ENCODE measurements around the gene ZNF142.

Gene ZNF142

DNA sequence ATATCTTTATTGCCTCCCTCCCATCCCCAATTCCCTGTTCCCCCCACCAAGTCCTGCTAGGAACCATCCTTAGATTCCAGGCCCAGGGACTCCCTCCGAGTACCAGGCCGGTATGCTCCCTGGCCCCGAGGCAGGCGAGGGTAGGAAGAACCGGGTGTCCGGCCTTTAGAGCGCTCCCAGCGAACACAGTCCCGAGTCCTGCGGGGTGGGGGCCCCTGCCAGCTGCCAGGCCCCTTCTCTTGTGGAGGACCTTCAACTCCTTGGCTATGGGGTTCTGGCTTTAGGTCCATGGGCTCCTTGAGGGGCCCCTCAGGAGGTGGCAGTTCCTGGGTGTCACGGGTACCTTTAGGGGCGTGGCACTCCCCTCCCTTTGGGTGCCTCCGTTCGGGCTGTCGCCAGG, 4.5 kb upstream of the ZNF142 start:
- H3K27ac ChIP-seq: no peak overlapping the region
- TF ChIP-seq, protein P1, sequence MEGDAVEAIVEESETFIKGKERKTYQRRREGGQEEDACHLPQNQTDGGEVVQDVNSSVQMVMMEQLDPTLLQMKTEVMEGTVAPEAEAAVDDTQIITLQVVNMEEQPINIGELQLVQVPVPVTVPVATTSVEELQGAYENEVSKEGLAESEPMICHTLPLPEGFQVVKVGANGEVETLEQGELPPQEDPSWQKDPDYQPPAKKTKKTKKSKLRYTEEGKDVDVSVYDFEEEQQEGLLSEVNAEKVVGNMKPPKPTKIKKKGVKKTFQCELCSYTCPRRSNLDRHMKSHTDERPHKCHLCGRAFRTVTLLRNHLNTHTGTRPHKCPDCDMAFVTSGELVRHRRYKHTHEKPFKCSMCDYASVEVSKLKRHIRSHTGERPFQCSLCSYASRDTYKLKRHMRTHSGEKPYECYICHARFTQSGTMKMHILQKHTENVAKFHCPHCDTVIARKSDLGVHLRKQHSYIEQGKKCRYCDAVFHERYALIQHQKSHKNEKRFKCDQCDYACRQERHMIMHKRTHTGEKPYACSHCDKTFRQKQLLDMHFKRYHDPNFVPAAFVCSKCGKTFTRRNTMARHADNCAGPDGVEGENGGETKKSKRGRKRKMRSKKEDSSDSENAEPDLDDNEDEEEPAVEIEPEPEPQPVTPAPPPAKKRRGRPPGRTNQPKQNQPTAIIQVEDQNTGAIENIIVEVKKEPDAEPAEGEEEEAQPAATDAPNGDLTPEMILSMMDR (IDR thresholded peaks at IDR 0.05): no peak
- no peak for TF ChIP-seq ZFX (IDR thresholded peaks at IDR 0.05; ENCODE audit: borderline replicate concordance)

DNA sequence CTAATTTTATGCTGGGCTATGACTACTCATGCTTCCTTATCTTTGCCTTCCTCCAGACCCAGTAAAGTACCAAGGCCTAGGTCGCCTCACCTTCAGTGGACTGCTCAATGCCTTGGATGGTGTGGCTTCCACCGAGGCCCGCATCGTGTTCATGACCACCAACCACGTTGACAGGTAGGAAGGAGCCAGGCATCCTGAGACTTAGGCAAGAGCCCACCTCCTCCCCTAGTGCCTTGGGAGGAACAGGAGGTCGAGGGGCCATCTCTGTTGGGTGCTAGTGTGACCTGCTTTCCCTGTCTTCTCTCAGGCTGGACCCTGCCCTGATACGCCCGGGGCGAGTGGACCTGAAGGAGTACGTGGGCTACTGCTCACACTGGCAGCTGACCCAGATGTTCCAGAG, 3.4 kb upstream of the ZNF142 start:
- no peak overlapping the region for H3K27ac ChIP-seq
- TF ChIP-seq, protein P1 (IDR thresholded peaks at IDR 0.05): no peak
- no peak for TF ChIP-seq ZFX (IDR thresholded peaks at IDR 0.05; ENCODE audit: borderline replicate concordance)

DNA sequence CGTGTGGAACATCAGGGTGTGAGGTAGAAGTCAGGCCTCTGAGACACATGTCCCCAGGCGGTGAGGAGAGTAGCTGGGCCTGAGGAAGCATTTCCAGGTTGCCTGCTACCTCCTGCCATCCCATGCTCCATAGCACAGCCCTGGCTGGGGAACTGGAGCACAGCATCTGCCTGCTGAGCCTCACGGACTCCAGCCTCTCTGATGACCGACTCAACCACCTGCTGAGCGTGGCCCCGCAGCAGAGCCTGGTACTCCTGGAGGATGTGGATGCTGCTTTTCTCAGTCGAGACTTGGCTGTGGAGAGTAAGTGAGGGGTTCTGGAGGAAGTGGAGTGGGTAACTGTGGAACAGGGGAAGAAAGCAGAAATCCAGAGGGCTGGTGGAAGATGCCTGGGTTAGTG, 3.0 kb upstream of the ZNF142 start:
- TF ChIP-seq ZFX (IDR thresholded peaks at IDR 0.05; ENCODE audit: borderline replicate concordance): no peak
- no peak overlapping the region for H3K27ac ChIP-seq

DNA sequence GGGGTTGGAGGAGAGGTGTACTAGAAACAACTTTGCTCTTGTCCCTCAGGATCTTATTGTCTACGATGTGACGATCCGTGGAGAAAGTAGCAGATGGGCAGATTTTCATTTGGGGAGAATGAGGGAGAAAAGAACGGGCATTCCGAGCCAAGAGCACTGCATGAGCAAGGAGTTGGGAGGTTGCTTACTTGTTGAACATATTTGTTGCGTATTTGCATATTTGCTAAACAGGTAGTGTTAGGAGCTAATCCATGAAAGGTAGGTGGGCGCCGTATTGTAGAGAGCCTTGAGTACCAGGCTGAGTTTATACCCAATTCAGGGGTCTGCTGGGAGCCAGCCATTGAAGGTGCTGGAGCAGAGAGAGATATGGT, 550 bp upstream of the ZNF142 start:
- TF ChIP-seq, protein P1 (IDR thresholded peaks at IDR 0.05): no peak
- no peak for TF ChIP-seq ZFX (IDR thresholded peaks at IDR 0.05; ENCODE audit: borderline replicate concordance)
- H3K27ac ChIP-seq: peak overlapping the region; percentile 71

DNA sequence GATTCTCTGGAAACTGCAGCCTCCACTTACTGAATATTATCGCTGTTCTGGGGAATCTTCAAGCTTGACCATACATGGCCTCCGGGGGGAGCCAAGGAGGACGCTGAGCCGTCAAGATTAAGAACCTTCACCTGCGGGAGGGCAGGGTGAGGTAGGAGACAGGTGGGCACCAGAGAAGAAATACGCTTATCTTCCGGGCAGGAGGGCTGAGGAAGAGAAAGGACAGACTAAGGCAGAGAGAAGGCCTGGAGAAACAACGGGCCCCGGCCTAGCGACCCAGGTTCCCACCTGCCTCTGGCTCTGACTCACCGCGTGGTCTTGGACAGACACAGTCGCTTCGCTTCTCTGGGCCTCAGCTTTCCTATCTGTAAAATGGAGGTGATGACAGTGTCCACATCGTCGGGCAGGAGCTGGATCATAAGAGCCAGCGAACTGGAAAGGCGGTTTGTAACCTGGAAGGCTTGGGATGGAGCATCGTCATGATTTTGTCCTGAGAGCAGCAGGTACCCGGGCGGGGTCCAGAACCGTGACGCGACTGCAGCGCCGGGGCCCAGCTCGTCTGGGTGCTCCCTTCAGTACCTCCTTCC, 659 bp downstream of the ZNF142 start:
- peak overlapping the region; percentile 71 for H3K27ac ChIP-seq
- no peak for TF ChIP-seq ZFX (IDR thresholded peaks at IDR 0.05; ENCODE audit: borderline replicate concordance)
- TF ChIP-seq, protein P1 (IDR thresholded peaks at IDR 0.05): peak; percentile 77

DNA sequence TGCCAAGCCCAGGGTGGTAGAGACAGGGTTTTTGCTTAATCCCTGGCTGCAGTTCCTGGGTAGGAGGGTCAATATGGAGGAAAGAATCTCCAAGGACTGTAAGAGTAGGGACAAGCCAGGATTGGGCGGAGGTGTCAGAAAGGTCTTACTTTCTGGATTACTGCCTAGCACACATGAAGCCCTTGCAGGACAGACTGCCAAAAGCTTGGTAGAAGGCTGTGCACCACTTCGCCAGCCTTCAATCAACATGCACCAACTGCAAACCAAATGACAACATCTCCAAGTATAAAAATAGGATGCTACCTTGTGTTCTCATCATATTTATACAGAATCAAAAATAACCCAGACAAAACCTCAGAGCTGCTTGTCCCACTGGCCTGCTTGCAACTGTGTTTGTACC, 3.7 kb downstream of the ZNF142 start:
- TF ChIP-seq, protein P1 (IDR thresholded peaks at IDR 0.05): no peak
- no peak for TF ChIP-seq ZFX (IDR thresholded peaks at IDR 0.05; ENCODE audit: borderline replicate concordance)
- H3K27ac ChIP-seq: no peak overlapping the region

DNA sequence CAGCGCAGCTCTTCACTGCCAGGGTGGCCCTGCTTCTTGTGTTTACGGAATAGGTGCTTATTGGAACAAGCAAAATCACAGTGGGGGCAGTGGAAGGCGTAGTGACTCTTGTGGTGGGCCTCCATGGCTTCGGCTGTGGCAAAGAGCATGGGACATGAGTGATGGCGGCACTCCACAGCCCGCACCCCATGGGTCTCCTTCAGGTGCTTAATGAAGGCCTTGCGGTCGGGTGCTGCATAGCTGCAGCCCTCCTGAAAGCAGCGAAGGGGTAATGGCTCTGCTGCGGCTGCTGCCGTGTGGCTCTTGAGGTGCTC, 10.7 kb downstream of the ZNF142 start:
- H3K27ac ChIP-seq: no peak overlapping the region
- TF ChIP-seq ZFX (IDR thresholded peaks at IDR 0.05; ENCODE audit: borderline replicate concordance): no peak
- TF ChIP-seq, protein P1 (IDR thresholded peaks at IDR 0.05): peak; percentile 60

Data from 22Rv1 (cell line).